K562 (cell line): ENCODE results near the gene DPAGT1. TPM values are rescaled to one million over a fixed set of nuclear protein-coding genes. Genes with fewer than 3 reads are reported as not detected.

Experiments used
- ATAC-seq: fragments of 200-7000 bp; cut with Tn5 transposase; 3 replicates; pipeline ENCODE4 v1.9.1; 2020; ENCODE audit warnings: moderate library complexity
- BruUV-seq: library from RNA; stranded (reverse); fragments of 400-500 nt; replicated peaks from 2 replicates; lab custom pipeline; 2021; lab: Mats Ljungman, UMichigan
- CTCF ChIA-PET: fragments of 300-600 bp; formaldehyde crosslinking; extraction: SDS; loops from one replicate; lab custom pipeline; 2021; ENCODE audit warnings: low intra/inter-chr PET ratio; lab: Yijun Ruan, JAX
- POLR2A ChIA-PET: fragments of 300-600, 350-650 bp; sonication (Branson Sonifier 250); formaldehyde crosslinking; extraction: SDS; loops from one replicate; lab custom pipeline; 2021; ENCODE audit warnings: antibody characterized with exemption, inconsistent platforms; lab: Yijun Ruan, JAX
- DNase-seq, 4 experiments: peaks; one replicate each; pipeline versions ENCODE4 v3.0.0 to v3.0.0-alpha.2; 2011 to 2018; ENCODE audit warnings: low spot score in 3 of 4, mixed read lengths in 3 of 4; ENCODE audit errors: extremely low read depth in 1 of 4
- FAIRE-seq: peaks from 2 replicates; lab custom pipeline; 2011; peaks lifted over from hg19 to GRCh38; lab: Jason Lieb, UNC
- H2AFZ ChIP-seq: 2 replicates; pipeline ENCODE4 v1.6.0; 2011; ENCODE audit warnings: low read depth, low read length, control low read depth, inconsistent platforms
- H3K27ac ChIP-seq: fragments of 200-600 bp; 3 replicates; pipeline ENCODE4 v1.8.0; 2011; ENCODE audit warnings: low read depth, mild to moderate bottlenecking, control low read depth, inconsistent platforms, low read length, moderate library complexity, mixed read lengths; ENCODE audit errors: extremely low read depth
- H3K27me3 ChIP-seq, 2 experiments: fragments of 300-600 bp in 1 of 2; 2 replicates in 1 of 2; 3 replicates in 1 of 2; pipeline versions ENCODE4 v1.6.0 to v1.8.0; 2011; ENCODE audit warnings: inconsistent platforms in 2 of 2, low read length in 2 of 2, mild to moderate bottlenecking in 1 of 2, mixed read lengths in 1 of 2, moderate library complexity in 1 of 2; ENCODE audit not compliant: control insufficient read depth in 2 of 2, insufficient read depth in 2 of 2
- H3K36me3 ChIP-seq: fragments of 300-600 bp; 3 replicates; pipeline ENCODE4 v1.8.0; 2011; ENCODE audit warnings: mild to moderate bottlenecking, low read length, inconsistent platforms; ENCODE audit not compliant: control insufficient read depth, insufficient read depth
- H3K4me1 ChIP-seq, 2 experiments: fragments of 200-600 bp in 1 of 2; replicated peaks in 1 of 2; 2 replicates in 1 of 2; 3 replicates in 1 of 2; pipeline versions ENCODE4 v1.5.1 to v1.8.0; 2011; ENCODE audit warnings: inconsistent platforms in 2 of 2, low read length in 2 of 2, mild to moderate bottlenecking in 1 of 2, mixed read lengths in 1 of 2, moderate library complexity in 1 of 2; ENCODE audit not compliant: control insufficient read depth in 2 of 2, insufficient read depth in 2 of 2
- H3K4me2 ChIP-seq: 2 replicates; pipeline ENCODE4 v1.6.1; 2011; ENCODE audit warnings: low read length, control low read depth, inconsistent platforms, mixed read lengths; ENCODE audit not compliant: insufficient read depth
- H3K4me3 ChIP-seq: fragments of 200-600 bp; sonication (generic), shearing (Covaris generic); 2 replicates; pipeline ENCODE4 v1.5.1; 2016; ENCODE audit warnings: control low read depth, inconsistent platforms
- H3K79me2 ChIP-seq: fragments of 200-600 bp; 3 replicates; pipeline ENCODE4 v1.8.0; 2011; ENCODE audit warnings: low read length, inconsistent platforms; ENCODE audit not compliant: control insufficient read depth, insufficient read depth
- H3K9ac ChIP-seq, 2 experiments: 2 replicates each; pipeline versions ENCODE4 v1.6.0 to v1.6.1; 2011; ENCODE audit warnings: low read depth in 2 of 2, low read length in 2 of 2, control low read depth in 1 of 2, inconsistent platforms in 1 of 2, mild to moderate bottlenecking in 1 of 2, mixed read lengths in 1 of 2; ENCODE audit not compliant: insufficient read depth in 1 of 2
- H3K9me1 ChIP-seq: one replicate; pipeline ENCODE4 v1.6.0; 2011; ENCODE audit warnings: inconsistent platforms, mild to moderate bottlenecking, low read length, moderate library complexity; ENCODE audit not compliant: control insufficient read depth, insufficient read depth
- H3K9me3 ChIP-seq: replicated peaks from 2 replicates; pipeline ENCODE4 v1.5.1; 2011; ENCODE audit warnings: low read depth, low read length, inconsistent platforms; ENCODE audit not compliant: control insufficient read depth, insufficient read depth
- H4K20me1 ChIP-seq: replicated peaks from 2 replicates; pipeline ENCODE4 v1.6.1; 2011; ENCODE audit warnings: low read length, inconsistent platforms, mixed read lengths; ENCODE audit not compliant: control insufficient read depth, insufficient read depth
- POLR2G ChIP-seq: fragments of 200-400 bp; formaldehyde crosslinking; IDR thresholded peaks from 2 replicates; pipeline ENCODE4 v1.6.1; 2017; ENCODE audit warnings: low read depth, mild to moderate bottlenecking, antibody characterized with exemption, low read length, moderate library complexity
- RBFOX2 ChIP-seq: fragments of 200-400 bp; formaldehyde crosslinking; IDR thresholded peaks from 2 replicates; pipeline ENCODE4 v1.6.1; 2017; ENCODE audit warnings: low read depth, mild to moderate bottlenecking, low read length, moderate library complexity
- WGBS: fragments of 100-300 bp; shearing (Covaris generic); methylation state at CpG from one replicate; pipeline ENCODE4 v1.1.6; 2016; ENCODE audit warnings: low coverage, mixed read lengths; ENCODE audit not compliant: insufficient coverage; ENCODE audit errors: missing lambda C conversion rate; 5-methylcytosine and 5-hydroxymethylcytosine counted together
- in situ Hi-C: fragments of 300-500 bp; cut with MboI; formaldehyde crosslinking; loops from 4 replicates; pipeline ENCODE4 v1.15.0; 2018; ENCODE audit warnings: inconsistent platforms, mixed read lengths
- intact Hi-C: fragments of 100-400 bp; cut with micrococcal nuclease; formaldehyde crosslinking; loops from 2 replicates; pipeline ENCODE4 v1.14.2; 2022
- polyA plus RNA-seq, 8 experiments: library from polyadenylated mRNA; depleted of rRNA in 4 of 8; stranded (reverse) in 5 of 8; unstranded in 3 of 8; fragments of >200 nt; fragmentation: Nextera tagmentation in 2 of 8; fragmentation: Illumina TruSeq in 1 of 8; extraction: Ambion mirVana in 2 of 8; extraction: Trizol in 1 of 8; gene quantifications; 2 replicates each; pipeline versions ENCODE4 v1.2.1 to v1.2.3, GENCODE V29; 2011 to 2014; ENCODE audit warnings: inconsistent platforms in 1 of 8, missing spikeins in 1 of 8
- total RNA-seq, 7 experiments: library from RNA; depleted of rRNA in 6 of 7; stranded (reverse); fragments of >200 nt in 6 of 7; fragmentation: Illumina TruSeq in 2 of 7; extraction: Trizol in 2 of 7; gene quantifications; 2 replicates each; pipeline versions ENCODE4 v1.2.1 to v1.2.3, GENCODE V29; 2011 to 2021; ENCODE audit warnings: low replicate concordance in 1 of 7
- TF ChIP-seq, protein P1 (sequence below), 2 experiments: fragments of 250-450 bp in 1 of 2; fragments of 450-650 bp in 1 of 2; sonication (Bioruptor Pico) in 1 of 2; IDR thresholded peaks; 2 replicates each; pipeline versions ENCODE4 v1.6.1 to v1.8.0; 2016 to 2021; ENCODE audit warnings: mild to moderate bottlenecking in 2 of 2, moderate library complexity in 2 of 2, missing compliant biosample characterization in 1 of 2, missing genetic modification characterization in 1 of 2

Gene DPAGT1
- total and polyA plus RNA-seq, 9 of the 15 experiments (the other 6 are each of a cell fraction or from before 2014, with no cell fraction given) = 29.9 to 135 (median 85.0) TPM

DNA sequence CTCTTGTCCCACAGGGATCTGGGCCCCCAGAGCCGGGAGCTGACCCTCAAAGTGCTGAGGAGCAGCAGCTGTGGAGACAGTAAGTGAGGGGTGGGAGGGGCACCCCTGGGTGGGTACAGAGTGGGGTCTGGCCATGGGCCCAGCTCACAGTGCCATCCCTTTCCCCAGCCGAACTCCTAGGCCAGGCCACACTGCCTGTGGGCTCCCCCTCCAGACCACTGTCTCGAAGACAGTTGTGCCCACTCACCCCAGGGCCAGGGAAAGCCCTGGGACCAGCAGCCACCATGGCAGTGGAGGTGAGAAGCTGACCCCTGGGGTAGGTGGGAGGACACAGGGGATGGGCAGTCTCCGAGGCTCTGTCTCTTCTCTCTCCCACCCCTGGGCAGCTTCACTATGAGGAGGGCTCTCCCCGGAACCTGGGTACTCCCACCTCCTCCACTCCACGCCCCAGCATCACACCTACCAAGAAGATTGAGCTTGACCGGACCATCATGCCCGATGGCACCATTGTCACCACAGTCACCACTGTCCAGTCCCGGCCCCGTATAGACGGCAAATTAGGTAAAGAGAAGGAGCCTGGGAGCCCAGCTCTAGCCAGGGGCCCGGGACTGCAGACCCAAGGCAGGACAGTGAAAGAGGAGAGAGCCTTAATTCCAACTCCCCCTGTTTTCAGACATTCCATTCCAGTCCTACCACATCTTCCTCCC is 10.8 kb upstream of the DPAGT1 start:
- POLR2A ChIA-PET = interaction anchor here (1.0 to 2.6 kb wide), 5 partner anchors 10 to 113 kb away, joined by 3 to 8 read pairs (median 3); no protein-coding TSS in a partner anchor
- no peaks in the 10 kb centered on the region for H3K9me3 ChIP-seq
- H3K4me2 ChIP-seq = no peak overlapping the region
- H3K9me1 ChIP-seq = no peaks in the 10 kb centered on the region
- no peak for FAIRE-seq
- H3K9ac ChIP-seq = no peak overlapping the region
- CTCF ChIA-PET = interaction anchor here (0.5 kb wide), 1 partner anchor 17 kb away, joined by 5 read pairs; a partner anchor contains a TSS
- no TSS peak for BruUV-seq
- peaks cover 18% of the 10 kb centered on the region for H4K20me1 ChIP-seq
- no peak for ATAC-seq
- no peaks in the 10 kb centered on the region for H3K27me3 ChIP-seq
- H3K4me1 ChIP-seq = peaks cover 20 to 21% of the 10 kb centered on the region in 2 experiments
- no peak overlapping the region for H2AFZ ChIP-seq
- TF ChIP-seq, protein P1, sequence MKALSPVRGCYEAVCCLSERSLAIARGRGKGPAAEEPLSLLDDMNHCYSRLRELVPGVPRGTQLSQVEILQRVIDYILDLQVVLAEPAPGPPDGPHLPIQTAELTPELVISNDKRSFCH (CRISPR knock-in tag; IDR thresholded peaks at IDR 0.05) = no peak
- TF ChIP-seq, protein P1 (tag; IDR thresholded peaks at IDR 0.05) = no peak
- TF ChIP-seq RBFOX2 (peak; percentile 55; the same call in 1 of the 2 replicates), POLR2G (0 out of 2 replicates have a peak, but pooled peaks have one; percentile 27)
- peaks cover 85% of the 10 kb centered on the region for H3K36me3 ChIP-seq
- 96% methylated on average over 9 of the region's 12 CpGs for WGBS
- in situ Hi-C loops (no loop called here), intact Hi-C loops (no loop called here)
- no peak overlapping the region for H3K4me3 ChIP-seq
- H3K79me2 ChIP-seq = peaks cover 31% of the 10 kb centered on the region
- H3K27ac ChIP-seq = no peak overlapping the region
- DNase-seq = no peak
